DMS153 treated with DMSO at 0.1 percent for 48 hours (cell line): Measurements from ENCODE around the gene SPACA1.

ENCODE experiments used
- DNase-seq: peaks from one replicate; lab custom pipeline; 2025; ENCODE audit not compliant: unreplicated experiment; lab: John Stamatoyannopoulos, UW

SPACA1 gene

DNA sequence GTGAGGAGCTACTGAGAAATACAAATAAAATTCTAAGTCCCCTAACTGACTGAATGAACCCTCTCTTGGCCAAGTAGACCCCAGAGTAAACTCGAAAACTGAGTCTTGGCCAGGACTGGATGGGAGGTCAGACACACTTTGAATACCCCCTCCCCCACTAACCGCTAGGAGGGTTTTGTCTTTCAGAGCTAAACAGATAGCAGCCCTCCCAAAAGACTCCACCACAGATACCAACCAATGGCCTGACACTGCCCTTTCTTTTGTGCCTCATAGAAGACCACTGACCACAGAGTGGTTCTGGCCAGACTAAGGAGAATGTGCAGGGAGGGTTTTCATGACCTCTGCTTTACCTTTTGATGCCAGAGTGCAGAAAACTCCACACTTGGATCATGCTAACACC lies 42.1 kb downstream of the SPACA1 start:
- DNase-seq, result no peak

DNA sequence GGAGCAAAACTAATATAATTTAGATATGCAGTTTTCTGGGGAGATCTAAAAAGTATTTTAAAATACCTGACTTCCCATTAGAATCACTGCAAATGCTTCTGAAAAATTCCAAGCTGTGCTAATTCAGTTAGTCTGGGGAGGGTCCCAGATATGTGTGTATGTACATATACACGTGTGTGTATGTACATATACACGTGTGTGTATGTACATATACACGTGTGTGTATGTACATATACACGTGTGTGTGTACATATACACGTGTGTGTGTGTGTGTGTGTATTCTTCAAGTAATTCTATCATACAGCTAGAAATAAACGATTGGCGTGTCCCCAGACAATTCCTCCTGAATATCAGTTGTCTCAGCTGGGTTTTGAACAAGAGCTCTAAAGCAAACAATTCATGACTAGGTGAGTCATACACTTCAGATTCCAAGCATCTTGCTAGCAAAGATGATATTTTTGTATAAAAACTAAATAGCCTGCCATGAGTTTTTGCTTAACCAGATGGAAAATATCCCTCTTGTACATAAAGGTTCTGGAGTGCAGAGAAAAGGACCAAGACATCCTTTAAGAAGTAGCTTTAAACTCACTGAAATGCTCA lies 58.2 kb downstream of the SPACA1 start:
- no peak for DNase-seq

DNA sequence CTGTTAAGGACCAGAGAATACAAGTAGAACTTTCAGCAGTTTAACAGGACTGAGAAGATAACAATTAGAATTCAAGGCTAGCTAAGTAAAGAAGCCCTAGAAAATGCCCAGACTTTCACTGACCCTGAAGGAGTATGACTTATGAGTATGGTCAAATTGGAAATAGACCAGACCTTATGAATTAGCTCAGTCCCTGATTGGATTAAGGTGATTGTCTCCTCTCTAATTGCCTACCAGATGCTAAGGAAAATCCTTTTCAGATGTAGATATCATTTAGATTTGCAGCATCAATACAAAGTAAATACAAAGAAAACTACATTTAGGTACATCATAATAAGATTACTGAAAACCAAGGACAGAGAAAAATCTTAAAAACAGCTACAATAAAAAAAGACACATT lies 59.6 kb downstream of the SPACA1 start:
- no peak for DNase-seq

GRCh38 chr6:88111991-88112390 lies 64.3 kb downstream of the SPACA1 start:
- DNase-seq, result no peak

- DNase-seq, result no peak
These were observed 67.2 kb downstream of the SPACA1 start for GRCh38 chr6:88114838-88115237.

DNA sequence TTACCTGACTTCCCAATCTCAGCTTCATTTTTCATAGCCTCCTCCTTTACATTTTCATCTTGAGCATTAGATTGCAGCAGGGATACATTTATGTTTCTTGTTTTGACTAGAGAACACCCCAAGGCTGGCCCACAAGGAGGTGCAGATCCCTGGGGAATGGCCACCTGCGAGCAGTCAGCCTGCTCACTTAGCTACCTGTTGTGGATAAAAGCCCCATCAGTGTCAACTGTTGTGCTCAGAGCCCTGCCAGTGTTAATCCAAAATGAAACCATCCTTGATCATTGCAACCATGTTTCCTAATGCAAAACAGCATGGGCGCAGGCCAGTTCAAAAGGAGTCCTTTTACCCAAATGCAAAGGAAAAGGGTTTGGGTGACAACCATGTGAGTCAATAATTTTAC lies 67.7 kb downstream of the SPACA1 start:
- DNase-seq, result no peak

DNA sequence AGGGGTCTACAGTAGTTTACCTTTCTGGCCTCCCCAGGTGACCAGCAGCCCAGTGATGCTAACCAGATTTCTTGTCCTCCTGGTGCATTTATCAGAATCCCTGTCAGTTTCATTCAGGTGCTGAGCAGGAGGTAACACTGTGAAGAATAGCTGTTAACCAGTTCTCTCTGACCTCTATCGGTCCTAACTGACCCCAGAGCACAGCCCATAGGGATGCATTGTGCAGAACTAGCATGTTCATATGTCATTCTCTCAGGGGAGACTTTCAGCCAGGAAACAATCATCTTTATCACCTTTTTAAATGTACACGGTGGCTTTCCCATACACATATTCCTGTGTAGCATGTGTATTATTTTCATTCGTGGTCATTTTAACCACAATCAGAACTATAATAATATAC lies 68.6 kb downstream of the SPACA1 start:
- DNase-seq, result no peak
